GM12801 (cell line): ENCODE data around the gene CACHD1.

ENCODE experiments used
- TF ChIP-seq, protein P1 (sequence below): IDR thresholded peaks from one replicate; pipeline ENCODE4 v1.5.1; 2011; ENCODE audit warnings: control low read depth; ENCODE audit not compliant: insufficient read length; ENCODE audit errors: extremely low read depth

CACHD1 gene

DNA sequence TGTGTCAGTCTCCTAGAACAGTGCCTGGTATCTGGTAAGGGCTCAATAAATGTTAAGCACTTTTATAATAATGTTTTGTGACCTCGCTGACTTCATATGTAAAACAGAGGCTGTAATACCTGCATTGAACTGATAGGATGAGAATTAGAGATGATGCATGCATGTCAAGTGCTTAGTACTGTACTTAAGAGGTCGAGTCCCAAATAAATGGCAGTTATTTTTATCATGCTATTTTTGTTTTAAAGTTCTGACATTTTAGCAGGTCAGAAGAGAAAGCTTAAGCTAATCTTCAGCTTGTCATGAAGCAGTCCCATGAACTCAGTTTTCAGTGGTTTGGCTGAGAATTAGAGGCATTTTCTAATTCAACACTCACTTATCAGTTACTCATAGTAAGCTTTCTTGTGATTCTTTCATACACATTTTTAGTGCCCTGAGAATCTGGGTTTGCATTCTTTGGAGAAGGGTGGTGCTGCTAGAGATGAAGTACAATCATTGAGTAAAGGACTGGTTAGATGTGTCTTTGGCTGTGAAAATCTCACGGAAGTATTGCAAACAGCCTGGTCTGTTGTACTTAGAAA is 199.3 kb downstream of the CACHD1 start:
- TF ChIP-seq, protein P1, sequence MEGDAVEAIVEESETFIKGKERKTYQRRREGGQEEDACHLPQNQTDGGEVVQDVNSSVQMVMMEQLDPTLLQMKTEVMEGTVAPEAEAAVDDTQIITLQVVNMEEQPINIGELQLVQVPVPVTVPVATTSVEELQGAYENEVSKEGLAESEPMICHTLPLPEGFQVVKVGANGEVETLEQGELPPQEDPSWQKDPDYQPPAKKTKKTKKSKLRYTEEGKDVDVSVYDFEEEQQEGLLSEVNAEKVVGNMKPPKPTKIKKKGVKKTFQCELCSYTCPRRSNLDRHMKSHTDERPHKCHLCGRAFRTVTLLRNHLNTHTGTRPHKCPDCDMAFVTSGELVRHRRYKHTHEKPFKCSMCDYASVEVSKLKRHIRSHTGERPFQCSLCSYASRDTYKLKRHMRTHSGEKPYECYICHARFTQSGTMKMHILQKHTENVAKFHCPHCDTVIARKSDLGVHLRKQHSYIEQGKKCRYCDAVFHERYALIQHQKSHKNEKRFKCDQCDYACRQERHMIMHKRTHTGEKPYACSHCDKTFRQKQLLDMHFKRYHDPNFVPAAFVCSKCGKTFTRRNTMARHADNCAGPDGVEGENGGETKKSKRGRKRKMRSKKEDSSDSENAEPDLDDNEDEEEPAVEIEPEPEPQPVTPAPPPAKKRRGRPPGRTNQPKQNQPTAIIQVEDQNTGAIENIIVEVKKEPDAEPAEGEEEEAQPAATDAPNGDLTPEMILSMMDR: no peak

DNA sequence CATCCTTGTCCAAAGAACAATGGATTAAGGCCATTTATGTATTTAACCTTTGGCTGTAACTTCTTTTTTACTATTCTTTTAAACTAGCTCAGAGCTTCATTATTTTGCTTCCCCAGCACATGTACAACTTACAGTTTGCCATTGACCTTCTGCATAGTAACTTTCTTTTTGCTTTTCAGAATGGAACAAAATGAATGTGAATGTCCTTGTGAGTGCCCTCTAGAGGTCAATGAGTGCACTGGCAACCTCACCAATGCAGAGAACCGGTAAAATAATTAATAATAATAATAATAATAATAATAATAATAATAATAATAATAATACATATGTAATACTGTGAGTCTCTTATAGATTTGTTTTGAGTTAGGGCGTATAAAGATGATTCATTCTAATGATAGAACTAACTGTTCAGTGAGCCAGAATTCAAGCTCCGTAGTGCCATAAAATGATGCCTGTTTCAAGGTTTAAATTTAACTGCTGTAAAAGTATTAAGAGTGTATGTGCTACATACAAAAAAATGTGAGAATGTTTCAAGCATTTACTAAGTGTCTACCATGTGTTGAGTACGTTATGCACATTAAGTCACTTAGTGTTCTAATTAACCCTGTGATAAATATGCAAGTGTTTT is 205.9 kb downstream of the CACHD1 start:
- TF ChIP-seq, protein P1: no peak

DNA sequence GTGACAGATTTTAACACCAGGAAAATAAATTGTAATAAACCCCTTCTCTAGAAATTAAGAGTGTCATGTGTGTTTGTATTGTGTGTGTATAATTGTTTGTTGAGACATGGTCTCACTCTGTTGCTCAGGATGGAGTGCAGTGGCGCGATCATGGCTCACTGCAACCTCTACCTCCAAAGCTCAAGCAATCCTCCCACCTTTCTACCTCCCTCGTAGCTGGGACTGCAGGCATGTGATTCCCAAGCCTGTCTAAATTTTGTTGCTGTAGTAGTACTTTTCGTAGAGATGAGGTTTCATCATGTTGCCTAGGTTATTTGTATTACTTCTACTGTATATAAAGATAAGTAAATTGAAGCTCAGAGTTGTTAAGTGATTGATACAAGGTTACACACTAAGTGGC is 206.5 kb downstream of the CACHD1 start:
- TF ChIP-seq, protein P1: no peak

DNA sequence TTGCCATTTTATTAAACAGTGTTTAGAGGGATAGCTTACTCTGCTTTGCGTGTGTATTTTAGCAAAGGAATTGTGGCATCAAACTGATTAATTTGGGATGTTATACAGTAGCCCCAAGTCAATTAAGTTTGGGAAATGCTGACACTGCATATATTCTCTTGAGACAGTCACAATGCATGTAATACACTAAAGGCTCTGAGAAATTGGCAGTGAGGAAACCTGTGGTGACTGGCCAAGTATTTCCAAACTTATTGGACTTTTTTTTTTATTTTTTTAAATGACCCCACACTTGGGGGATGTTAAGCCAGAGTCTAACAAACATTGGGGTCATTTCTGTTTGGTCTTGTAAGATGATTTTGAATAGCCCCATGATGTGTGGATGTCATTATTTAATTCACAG is 207.6 kb downstream of the CACHD1 start:
- TF ChIP-seq, protein P1: no peak

DNA sequence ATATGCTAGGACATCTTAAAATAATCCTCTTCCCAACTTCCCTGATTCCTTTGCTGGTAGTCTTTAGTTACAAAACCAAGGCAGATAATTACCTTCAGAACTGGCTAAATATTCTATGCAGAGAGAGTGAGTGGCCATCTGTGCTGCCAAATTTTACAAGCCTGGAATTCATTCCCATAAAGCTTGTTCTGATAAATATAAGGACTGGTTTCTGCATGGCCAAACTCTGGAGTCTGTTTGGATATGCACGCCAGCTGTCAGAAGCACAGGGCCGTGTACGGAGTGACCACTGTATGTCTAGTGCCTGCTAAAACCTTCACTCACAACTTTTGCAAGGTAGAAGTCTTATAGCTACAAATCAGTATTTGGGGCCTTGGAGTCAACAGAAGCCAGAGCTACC is 208.4 kb downstream of the CACHD1 start:
- TF ChIP-seq, protein P1: no peak

DNA sequence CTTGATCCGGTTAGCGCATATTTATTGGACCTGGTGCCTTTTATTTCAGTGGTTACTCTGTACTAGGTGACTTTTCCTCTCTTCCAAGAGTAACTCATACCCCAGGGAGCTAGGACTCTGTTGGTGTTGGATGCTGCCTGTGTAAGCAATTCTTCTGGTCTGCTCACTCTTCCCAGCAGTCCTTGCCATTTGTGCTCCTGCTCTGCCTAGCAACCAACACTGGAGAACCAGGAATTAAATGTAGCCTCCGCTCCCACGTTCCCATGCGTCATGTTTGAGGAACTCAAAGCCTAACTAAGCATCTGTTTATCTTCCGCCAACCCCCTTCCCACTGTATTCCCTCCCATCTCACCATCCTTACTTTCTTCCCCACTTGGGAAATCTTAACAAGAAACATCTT is 209.2 kb downstream of the CACHD1 start:
- TF ChIP-seq, protein P1: no peak

DNA sequence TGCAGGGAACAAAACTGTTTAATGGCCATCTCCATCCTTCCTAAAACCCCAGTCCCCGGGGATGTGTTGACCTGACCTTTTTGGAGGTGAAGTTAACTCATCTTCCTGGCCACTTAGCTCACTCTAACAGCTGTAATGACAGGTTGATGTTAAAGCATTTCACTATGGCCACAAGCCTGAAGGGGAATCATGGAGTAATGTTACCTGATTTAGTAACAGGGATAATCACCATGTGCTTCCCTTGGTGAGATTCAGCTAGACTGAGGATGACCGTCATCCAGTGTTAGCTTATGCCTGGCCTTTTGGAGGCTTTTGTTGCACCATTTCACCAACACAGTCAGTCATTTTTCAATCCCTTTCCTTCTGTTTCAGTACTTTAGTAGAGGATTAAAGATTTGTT is 210.7 kb downstream of the CACHD1 start:
- TF ChIP-seq, protein P1: no peak
